Measurements from ENCODE around the gene TBC1D4. TPM values are rescaled to one million over a fixed set of nuclear protein-coding genes. Genes with fewer than 3 reads are reported as not detected.
"Not testable (repeated sequence)": the region's sequence is repeated elsewhere in the genome, so short reads cannot be mapped to it uniquely, and the experiment has no call there.

The TBC1D4 gene
- total and polyA plus RNA-seq, 10 donors, result 10.1 to 67.0 (median 21.6) TPM

DNA sequence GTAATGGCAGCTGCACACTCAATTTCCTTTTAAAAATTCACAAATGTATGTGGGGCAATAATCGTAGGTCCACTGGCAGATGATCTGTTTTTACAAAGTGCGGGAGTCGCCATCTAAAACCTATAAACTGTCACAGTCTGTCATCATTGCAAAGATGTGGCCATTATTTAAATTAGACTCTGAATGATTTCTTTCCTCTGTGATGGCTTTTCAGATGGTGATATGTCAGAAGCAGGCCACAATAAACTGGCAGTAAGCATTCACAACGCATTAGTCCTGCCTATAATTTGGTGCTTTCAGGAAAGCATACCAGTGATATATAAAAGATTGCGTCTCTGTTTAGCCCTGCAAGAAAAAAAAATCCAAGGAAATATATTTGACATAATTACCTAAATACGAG, 226.8 kb downstream of the TBC1D4 start:
- no peaks in the 10 kb centered on the region for H3K9me3 ChIP-seq
- 86 to 95% (median 90%) methylated on average over 6 of the region's 6 CpGs for WGBS, 5 donors
- no peaks in the 10 kb centered on the region for H3K27me3 ChIP-seq (replicated peaks in 1 of 7)
- intact Hi-C loops (cut with DNase I; ENCODE audit: low total_unique reads), result no loop called here
- TF ChIP-seq POLR2A (IDR thresholded peaks at IDR 0.05), result no peak
- no peak for TF ChIP-seq CTCF (IDR thresholded peaks at IDR 0.05 in 8 of 11, conservative IDR thresholded peaks at IDR 0.05 in 3 of 11)
- TF ChIP-seq POLR2AphosphoS5 (IDR thresholded peaks at IDR 0.05), result no peak
- H3K4me3 ChIP-seq, result no peak overlapping the region
- no peak overlapping the region for H3K27ac ChIP-seq
- no peaks in the 10 kb centered on the region for H3K36me3 ChIP-seq
- no peaks in the 10 kb centered on the region for H3K4me1 ChIP-seq
- no peak for DNase-seq

DNA sequence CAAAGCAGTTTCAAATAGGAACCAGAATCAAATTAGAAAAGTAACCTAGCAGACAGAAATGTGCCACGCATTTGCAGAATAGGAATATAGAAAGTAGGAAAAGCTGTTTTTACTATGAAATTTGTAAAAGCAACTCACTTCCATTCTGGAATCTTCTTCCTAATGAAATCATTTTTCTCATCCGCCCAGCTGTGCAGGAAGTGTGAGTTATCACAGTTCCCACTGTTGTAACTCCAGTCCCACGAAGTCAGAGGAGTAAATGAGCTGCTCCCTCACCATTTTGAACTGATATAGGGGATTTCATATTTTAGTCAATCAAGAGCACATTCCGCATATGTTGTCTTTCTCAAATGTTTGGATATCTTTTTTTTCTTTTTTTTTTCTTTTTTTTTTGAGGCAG, 230.8 kb downstream of the TBC1D4 start:
- H3K27ac ChIP-seq, result no peak overlapping the region
- H3K36me3 ChIP-seq, result no peaks in the 10 kb centered on the region
- WGBS, 5 donors, result 68 to 85% (median 78%) methylated on average over 4 of the region's 4 CpGs
- DNase-seq, result no peak
- H3K27me3 ChIP-seq (replicated peaks in 1 of 7), result peaks cover 0 to 5% (median 0%) of the 10 kb centered on the region in 7 donors
- H3K4me1 ChIP-seq, result no peaks in the 10 kb centered on the region
- no peak for TF ChIP-seq POLR2AphosphoS5 (IDR thresholded peaks at IDR 0.05)
- TF ChIP-seq CTCF (IDR thresholded peaks at IDR 0.05 in 8 of 11, conservative IDR thresholded peaks at IDR 0.05 in 3 of 11), result no peak
- TF ChIP-seq POLR2A (IDR thresholded peaks at IDR 0.05), result no peak
- H3K9me3 ChIP-seq, result peaks cover 0 to 9% (median 0%) of the 10 kb centered on the region in 8 donors
- intact Hi-C loops (cut with DNase I; ENCODE audit: low total_unique reads), result no loop called here
- H3K4me3 ChIP-seq, result no peak overlapping the region

- 73 to 93% (median 89%) methylated on average over 7 of the region's 7 CpGs for WGBS, 5 donors
- DNase-seq, result no peak
- Histone ChIP-seq H3K4me3 (no peak overlapping the region), H3K9me3 (peaks cover 0 to 15% (median 1%) of the 10 kb centered on the region in 8 donors), H3K27me3 (replicated peaks in 1 of 7) (peaks cover 0 to 5% (median 0%) of the 10 kb centered on the region in 7 donors), H3K27ac (no peak overlapping the region), H3K36me3 (no peaks in the 10 kb centered on the region), H3K4me1 (no peaks in the 10 kb centered on the region)
- TF ChIP-seq POLR2A (IDR thresholded peaks at IDR 0.05) (no peak), CTCF (IDR thresholded peaks at IDR 0.05 in 8 of 11, conservative IDR thresholded peaks at IDR 0.05 in 3 of 11) (no peak), POLR2AphosphoS5 (IDR thresholded peaks at IDR 0.05) (no peak)
- intact Hi-C loops (cut with DNase I; ENCODE audit: low total_unique reads), result no loop called here
These were observed 231.3 kb downstream of the TBC1D4 start for GRCh38 chr13:75250526-75251178.

GRCh38 chr13:75245578-75245977, 236.4 kb downstream of the TBC1D4 start:
- H3K4me1 ChIP-seq; H3K36me3 ChIP-seq; H3K4me3 ChIP-seq; H3K27me3 ChIP-seq (replicated peaks in 1 of 7); intact Hi-C loops (cut with DNase I; ENCODE audit: low total_unique reads); DNase-seq; H3K27ac ChIP-seq: not testable (repeated sequence)
- WGBS, 5 donors, result 71 to 96% (median 93%) methylated on average over 5 of the region's 5 CpGs
- H3K9me3 ChIP-seq, result peaks cover 0 to 17% (median 4%) of the 10 kb centered on the region in 8 donors

DNA sequence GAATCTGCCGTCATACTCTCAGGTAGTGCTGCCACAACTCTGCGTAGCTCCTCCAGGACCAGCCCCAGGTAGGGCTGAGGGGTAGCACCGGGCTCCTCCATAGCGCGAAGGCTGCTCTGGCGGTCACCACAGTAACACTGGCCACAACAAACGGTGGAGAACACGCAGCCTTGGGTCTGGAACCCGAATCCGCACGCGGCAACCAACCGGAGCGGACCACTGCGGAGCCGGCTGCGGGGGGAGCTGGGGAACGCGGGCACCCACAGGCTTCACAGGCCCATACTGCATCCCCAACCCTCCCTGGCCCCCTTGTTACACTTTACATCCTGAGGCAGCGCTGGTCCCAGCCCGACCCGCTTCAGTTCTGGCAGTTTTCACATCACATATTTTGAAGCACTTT, 241.7 kb downstream of the TBC1D4 start:
- DNase-seq; intact Hi-C loops (cut with DNase I; ENCODE audit: low total_unique reads): not testable (repeated sequence)

More for the DNA sequence above, 241.7 kb downstream of the TBC1D4 start:
- H3K4me3 ChIP-seq; H3K27ac ChIP-seq; H3K4me1 ChIP-seq; H3K36me3 ChIP-seq; H3K27me3 ChIP-seq (replicated peaks in 1 of 7): not testable (repeated sequence)
- WGBS, 5 donors, result 86 to 89% (median 87%) methylated on average over 16 to 22 of the region's 22 CpGs
- H3K9me3 ChIP-seq, result peaks cover 0 to 21% (median 7%) of the 10 kb centered on the region in 8 donors
